NT2/D1 (cell line): ENCODE results near the gene IER5L.

Experiments
- DNase-seq: peaks from one replicate; pipeline ENCODE4 v3.0.0-alpha.2; 2011; ENCODE audit warnings: low read depth, low spot score
- H3K27me3 ChIP-seq: 2 replicates; pipeline ENCODE4 v1.6.0; 2011; ENCODE audit warnings: mild to moderate bottlenecking; ENCODE audit not compliant: insufficient read length, insufficient read depth
- H3K36me3 ChIP-seq: 2 replicates; pipeline ENCODE4 v1.6.1; 2011; ENCODE audit warnings: mild to moderate bottlenecking, low read length, mixed read lengths; ENCODE audit not compliant: insufficient read depth, insufficient read length
- H3K4me1 ChIP-seq: 2 replicates; pipeline ENCODE4 v1.5.1; 2011; ENCODE audit not compliant: insufficient read depth, insufficient read length
- H3K4me3 ChIP-seq: 2 replicates; pipeline ENCODE4 v1.5.1; 2011; ENCODE audit warnings: low read depth; ENCODE audit not compliant: insufficient read length
- H3K9ac ChIP-seq: 2 replicates; pipeline ENCODE4 v1.6.0; 2011; ENCODE audit warnings: low read depth; ENCODE audit not compliant: insufficient read length
- H3K9me3 ChIP-seq: 2 replicates; pipeline ENCODE4 v1.5.1; 2011; ENCODE audit warnings: mild to moderate bottlenecking, low read length; ENCODE audit not compliant: insufficient read depth
- SUZ12 ChIP-seq: IDR thresholded peaks from 2 replicates; pipeline ENCODE4 v1.6.1; 2011; ENCODE audit not compliant: insufficient read length, insufficient read depth; ENCODE audit errors: extremely low read depth
- YY1 ChIP-seq: IDR thresholded peaks from 2 replicates; pipeline ENCODE4 v1.6.1; 2011; ENCODE audit not compliant: insufficient read length, insufficient read depth
- ZNF274 ChIP-seq: IDR thresholded peaks from 2 replicates; pipeline ENCODE4 v1.6.1; 2011; ENCODE audit warnings: mild to moderate bottlenecking, low read depth, low read length

The IER5L gene

GRCh38 chr9:129221979-129222635, 44.0 kb upstream of the IER5L start:
- peaks cover 39% of the 10 kb centered on the region for H3K4me1 ChIP-seq
- no peak for DNase-seq
- H3K9ac ChIP-seq = peak overlapping the region; percentile 13
- H3K4me3 ChIP-seq = no peak overlapping the region
- no peaks in the 10 kb centered on the region for H3K36me3 ChIP-seq
- TF ChIP-seq SUZ12 (no peak), ZNF274 (no peak), YY1 (no peak)
- H3K9me3 ChIP-seq = no peaks in the 10 kb centered on the region
- H3K27me3 ChIP-seq = no peaks in the 10 kb centered on the region

DNA sequence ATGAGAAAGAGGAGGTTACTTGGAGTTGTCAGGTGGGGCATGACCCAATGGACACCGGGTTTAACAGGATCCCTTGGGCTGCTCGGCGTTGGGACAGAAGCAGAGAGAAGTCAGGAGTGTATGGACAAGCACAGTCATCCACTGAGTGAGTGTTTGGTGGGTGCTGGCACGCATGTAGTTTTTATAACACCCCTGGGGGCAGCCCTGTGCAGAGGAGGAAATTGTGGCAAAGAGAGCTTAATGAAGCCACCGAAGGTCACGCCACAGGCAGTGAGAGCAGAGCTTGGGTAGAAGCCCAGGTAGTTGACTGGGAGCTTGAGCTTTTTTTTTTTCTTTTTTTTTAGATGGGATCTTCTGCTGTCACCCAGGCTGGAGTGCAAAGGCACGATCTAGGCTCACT, 43.2 kb upstream of the IER5L start:
- TF ChIP-seq ZNF274 (no peak), YY1 (no peak), SUZ12 (no peak)
- no peak for DNase-seq
- Histone ChIP-seq H3K36me3 (no peaks in the 10 kb centered on the region), H3K9me3 (no peaks in the 10 kb centered on the region), H3K4me1 (peaks cover 40% of the 10 kb centered on the region), H3K9ac (no peak overlapping the region), H3K4me3 (no peak overlapping the region), H3K27me3 (no peaks in the 10 kb centered on the region)

GRCh38 chr9:129220771-129221170, 42.7 kb upstream of the IER5L start:
- H3K36me3 ChIP-seq = no peaks in the 10 kb centered on the region

DNA sequence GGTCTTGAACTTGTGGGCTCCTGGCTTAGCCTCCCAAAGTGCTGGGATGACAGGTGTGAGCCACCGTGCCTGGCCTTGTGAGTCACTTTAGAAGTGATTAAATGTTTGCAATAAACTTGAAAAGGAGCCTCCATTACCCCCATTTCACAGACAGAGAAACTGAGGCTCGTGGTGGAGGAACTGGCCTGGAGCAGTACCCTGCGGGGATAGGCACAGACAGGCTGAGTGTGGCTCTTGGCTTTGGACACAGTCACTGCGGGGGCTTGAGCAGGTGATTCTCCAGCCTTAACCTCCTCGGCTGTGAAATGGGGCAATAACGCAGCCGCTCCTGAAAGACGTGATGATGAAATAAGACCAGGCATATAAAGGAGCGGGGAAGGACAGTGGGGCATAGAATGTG, 40.9 kb upstream of the IER5L start:
- H3K36me3 ChIP-seq = no peaks in the 10 kb centered on the region
- no peaks in the 10 kb centered on the region for H3K27me3 ChIP-seq
- no peak for TF ChIP-seq YY1
- no peak for TF ChIP-seq SUZ12
- no peak for TF ChIP-seq ZNF274
- no peak overlapping the region for H3K4me3 ChIP-seq
- DNase-seq = no peak
- H3K9me3 ChIP-seq = no peaks in the 10 kb centered on the region
- no peak overlapping the region for H3K9ac ChIP-seq
- peaks cover 28% of the 10 kb centered on the region for H3K4me1 ChIP-seq

More at GRCh38 chr9:129220771-129221170, 42.7 kb upstream of the IER5L start:
- Histone ChIP-seq H3K9me3 (no peaks in the 10 kb centered on the region), H3K4me3 (no peak overlapping the region), H3K4me1 (peaks cover 37% of the 10 kb centered on the region), H3K9ac (no peak overlapping the region), H3K27me3 (no peaks in the 10 kb centered on the region)
- TF ChIP-seq YY1 (no peak), ZNF274 (no peak), SUZ12 (no peak)
- DNase-seq = no peak

- no peak for TF ChIP-seq SUZ12
- TF ChIP-seq ZNF274 = no peak
- no peak for TF ChIP-seq YY1
- Histone ChIP-seq H3K27me3 (no peaks in the 10 kb centered on the region), H3K36me3 (no peaks in the 10 kb centered on the region), H3K9me3 (no peaks in the 10 kb centered on the region), H3K4me3 (no peak overlapping the region), H3K4me1 (peaks cover 25% of the 10 kb centered on the region), H3K9ac (no peak overlapping the region)
- no peak for DNase-seq
Measured at GRCh38 chr9:129218272-129218625, 40.2 kb upstream of the IER5L start.

DNA sequence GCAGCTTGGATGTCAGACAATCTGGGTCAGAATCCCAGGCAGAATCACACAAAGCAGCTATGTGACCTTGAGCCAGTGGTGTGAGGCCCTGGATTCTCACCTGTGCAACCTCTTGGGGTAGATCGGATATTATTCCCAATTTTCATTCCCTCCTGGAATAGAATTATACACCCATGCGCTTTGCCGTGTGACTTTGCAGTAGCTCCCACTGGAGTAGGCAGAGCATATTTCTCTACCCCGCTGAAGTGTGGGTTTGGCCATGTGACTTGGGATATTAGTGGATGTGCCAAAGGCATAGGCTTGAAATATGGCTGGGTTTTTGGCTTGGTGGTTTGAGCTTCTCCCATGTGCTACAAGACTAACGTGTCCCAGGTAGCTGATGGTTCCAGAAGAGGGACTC, 35.5 kb upstream of the IER5L start:
- TF ChIP-seq SUZ12 (no peak), YY1 (no peak), ZNF274 (no peak)
- Histone ChIP-seq H3K36me3 (no peaks in the 10 kb centered on the region), H3K4me3 (no peak overlapping the region), H3K4me1 (peaks cover 20% of the 10 kb centered on the region), H3K27me3 (no peaks in the 10 kb centered on the region), H3K9me3 (no peaks in the 10 kb centered on the region), H3K9ac (no peak overlapping the region)
- DNase-seq = no peak

DNA sequence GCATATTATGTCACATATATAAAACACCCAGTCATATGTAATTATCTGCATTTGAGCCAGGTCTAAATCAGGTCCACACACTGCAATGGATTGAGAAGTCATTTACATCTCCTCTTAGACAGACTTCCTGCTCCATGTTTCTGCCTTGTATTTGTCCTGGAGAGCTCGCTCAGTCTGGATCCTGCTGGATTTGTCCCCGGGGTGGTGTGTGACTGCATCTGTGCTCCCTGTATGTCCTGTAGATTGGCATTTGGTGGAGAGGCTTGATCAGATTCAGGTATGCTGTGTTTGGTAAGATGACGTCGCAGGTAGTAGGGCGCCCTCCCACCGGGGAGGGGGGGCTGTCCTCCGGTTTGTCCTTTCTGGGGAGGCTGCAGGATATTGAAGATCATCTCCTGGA, 33.6 kb upstream of the IER5L start:
- Histone ChIP-seq H3K36me3 (no peaks in the 10 kb centered on the region), H3K27me3 (no peaks in the 10 kb centered on the region), H3K9me3 (no peaks in the 10 kb centered on the region), H3K4me3 (no peak overlapping the region), H3K9ac (peak overlapping the region; percentile 33), H3K4me1 (peaks cover 13% of the 10 kb centered on the region)
- no peak for DNase-seq
- TF ChIP-seq SUZ12 = no peak
- TF ChIP-seq YY1 = no peak
- no peak for TF ChIP-seq ZNF274
